ENCODE measurements around the gene COPS9. TPM values are rescaled to one million over a fixed set of nuclear protein-coding genes. Genes with fewer than 3 reads are reported as not detected.

Gene COPS9
- total RNA-seq, 2 experiments from 2014 or later = 62.6 to 92.1 TPM

- POLR2A ChIA-PET = no interaction called here
- DNase-seq (no peak), ATAC-seq (no peak)
- Mint-ChIP-seq H3K27ac (no peak overlapping the region), H3K36me3 (ENCODE audit: low read depth) (no peaks in the 10 kb centered on the region), H3K4me3 (no peak overlapping the region), H3K4me1 (no peaks in the 10 kb centered on the region), H3K27me3 (peaks cover 5% of the 10 kb centered on the region), H3K9me3 (ENCODE audit: low read depth) (no peaks in the 10 kb centered on the region)
- intact Hi-C loops (cut with DNase I, micrococcal nuclease) = no loop called here
- CTCF ChIA-PET = no interaction called here
These were observed 28.5 kb upstream of the COPS9 start for GRCh38 chr2:240164586-240164985.

GRCh38 chr2:240163844-240164574 lies 27.9 kb upstream of the COPS9 start:
- Mint-ChIP-seq H3K4me3 (no peak overlapping the region), H3K27me3 (peaks cover 5% of the 10 kb centered on the region), H3K4me1 (no peaks in the 10 kb centered on the region), H3K36me3 (ENCODE audit: low read depth) (no peaks in the 10 kb centered on the region), H3K27ac (no peak overlapping the region), H3K9me3 (ENCODE audit: low read depth) (no peaks in the 10 kb centered on the region)
- CTCF ChIA-PET = no interaction called here
- POLR2A ChIA-PET = no interaction called here
- intact Hi-C loops (cut with DNase I, micrococcal nuclease) = no loop called here
- ATAC-seq (no peak), DNase-seq (no peak)

- Mint-ChIP-seq H3K27me3 (peaks cover 5% of the 10 kb centered on the region), H3K36me3 (ENCODE audit: low read depth) (no peaks in the 10 kb centered on the region), H3K4me1 (no peaks in the 10 kb centered on the region), H3K9me3 (ENCODE audit: low read depth) (no peaks in the 10 kb centered on the region), H3K4me3 (no peak overlapping the region), H3K27ac (no peak overlapping the region)
- ChIA-PET POLR2A (no interaction called here), CTCF (no interaction called here)
- intact Hi-C loops (cut with DNase I, micrococcal nuclease) = no loop called here
- DNase-seq (no peak), ATAC-seq (no peak)
These were observed 27.0 kb upstream of the COPS9 start for GRCh38 chr2:240162939-240163714.

GRCh38 chr2:240162531-240162930 lies 26.4 kb upstream of the COPS9 start:
- CTCF ChIA-PET = no interaction called here
- intact Hi-C loops (cut with DNase I, micrococcal nuclease) = no loop called here
- Mint-ChIP-seq H3K27me3 (peaks cover 5% of the 10 kb centered on the region), H3K4me3 (no peak overlapping the region), H3K27ac (no peak overlapping the region), H3K9me3 (ENCODE audit: low read depth) (no peaks in the 10 kb centered on the region), H3K36me3 (ENCODE audit: low read depth) (no peaks in the 10 kb centered on the region), H3K4me1 (no peaks in the 10 kb centered on the region)
- DNase-seq (no peak), ATAC-seq (no peak)
- POLR2A ChIA-PET = no interaction called here

- no peaks in the 10 kb centered on the region for H3K4me1 Mint-ChIP-seq
- ATAC-seq = no peak
- peaks cover 5% of the 10 kb centered on the region for H3K27me3 Mint-ChIP-seq
- H3K9me3 Mint-ChIP-seq (ENCODE audit: low read depth) = no peaks in the 10 kb centered on the region
- intact Hi-C loops (cut with DNase I, micrococcal nuclease) = no loop called here
- H3K36me3 Mint-ChIP-seq (ENCODE audit: low read depth) = no peaks in the 10 kb centered on the region
- H3K4me3 Mint-ChIP-seq = no peak overlapping the region
- ChIA-PET CTCF (no interaction called here), POLR2A (no interaction called here)
- no peak overlapping the region for H3K27ac Mint-ChIP-seq
- DNase-seq = no peak
These were observed 25.9 kb upstream of the COPS9 start for GRCh38 chr2:240162032-240162431.

GRCh38 chr2:240161087-240161750 lies 25.1 kb upstream of the COPS9 start:
- peaks cover 5% of the 10 kb centered on the region for H3K27me3 Mint-ChIP-seq
- no peak overlapping the region for H3K4me3 Mint-ChIP-seq
- H3K9me3 Mint-ChIP-seq (ENCODE audit: low read depth) = no peaks in the 10 kb centered on the region
- ATAC-seq (no peak), DNase-seq (no peak)
- no peaks in the 10 kb centered on the region for H3K4me1 Mint-ChIP-seq
- no peak overlapping the region for H3K27ac Mint-ChIP-seq
- H3K36me3 Mint-ChIP-seq (ENCODE audit: low read depth) = no peaks in the 10 kb centered on the region
- ChIA-PET CTCF (no interaction called here), POLR2A (no interaction called here)
- intact Hi-C loops (cut with DNase I, micrococcal nuclease) = no loop called here

GRCh38 chr2:240160291-240161086 lies 24.4 kb upstream of the COPS9 start:
- Mint-ChIP-seq H3K36me3 (ENCODE audit: low read depth) (no peaks in the 10 kb centered on the region), H3K27ac (no peak overlapping the region), H3K9me3 (ENCODE audit: low read depth) (no peaks in the 10 kb centered on the region), H3K27me3 (peaks cover 5% of the 10 kb centered on the region), H3K4me3 (no peak overlapping the region), H3K4me1 (no peaks in the 10 kb centered on the region)
- DNase-seq (no peak), ATAC-seq (no peak)
- intact Hi-C loops (cut with DNase I, micrococcal nuclease) = no loop called here
- ChIA-PET POLR2A (no interaction called here), CTCF (interaction anchor here (0.6 kb wide), 1 partner anchor 478 kb away, joined by 3 read pairs; no protein-coding TSS in a partner anchor)

GRCh38 chr2:240159251-240159839 lies 23.2 kb upstream of the COPS9 start:
- ChIA-PET POLR2A (no interaction called here), CTCF (no interaction called here)
- no peaks in the 10 kb centered on the region for H3K4me1 Mint-ChIP-seq
- no peaks in the 10 kb centered on the region for H3K36me3 Mint-ChIP-seq (ENCODE audit: low read depth)
- DNase-seq (no peak), ATAC-seq (no peak)
- H3K4me3 Mint-ChIP-seq = no peak overlapping the region
- H3K27me3 Mint-ChIP-seq = peaks cover 6% of the 10 kb centered on the region
- no peaks in the 10 kb centered on the region for H3K9me3 Mint-ChIP-seq (ENCODE audit: low read depth)
- no peak overlapping the region for H3K27ac Mint-ChIP-seq
- intact Hi-C loops (cut with DNase I, micrococcal nuclease) = no loop called here

- no peak overlapping the region for H3K4me3 Mint-ChIP-seq
- CTCF ChIA-PET = no interaction called here
- no peaks in the 10 kb centered on the region for H3K36me3 Mint-ChIP-seq (ENCODE audit: low read depth)
- ATAC-seq = no peak
- H3K27me3 Mint-ChIP-seq = peaks cover 8% of the 10 kb centered on the region
- no peak overlapping the region for H3K27ac Mint-ChIP-seq
- no peaks in the 10 kb centered on the region for H3K4me1 Mint-ChIP-seq
- POLR2A ChIA-PET = interaction anchor here (0.7 kb wide), 1 partner anchor 109 kb away, joined by 3 read pairs; no protein-coding TSS in a partner anchor
- intact Hi-C loops (cut with DNase I, micrococcal nuclease) = no loop called here
- peaks cover 2% of the 10 kb centered on the region for H3K9me3 Mint-ChIP-seq (ENCODE audit: low read depth)
- no peak for DNase-seq
These were observed 21.0 kb upstream of the COPS9 start for GRCh38 chr2:240157147-240157470.

- DNase-seq = no peak
- Mint-ChIP-seq H3K27ac (no peak overlapping the region), H3K4me3 (no peak overlapping the region), H3K4me1 (no peaks in the 10 kb centered on the region), H3K36me3 (ENCODE audit: low read depth) (no peaks in the 10 kb centered on the region), H3K27me3 (peaks cover 12% of the 10 kb centered on the region), H3K9me3 (ENCODE audit: low read depth) (peaks cover 2% of the 10 kb centered on the region)
- intact Hi-C loops (cut with DNase I, micrococcal nuclease) = no loop called here
- ChIA-PET POLR2A (no interaction called here), CTCF (interaction anchor here (0.7 kb wide), 1 partner anchor 508 kb away, joined by 3 read pairs; no protein-coding TSS in a partner anchor)
- ATAC-seq = no peak
These were observed 20.5 kb upstream of the COPS9 start for GRCh38 chr2:240156435-240157146.

Measured in activated CD4-positive, alpha-beta T cell treated with anti-CD3 and anti-CD28 coated beads for 36 hours (primary cell).